ENCODE results near the gene COBLL1. TPM values are rescaled to one million over a fixed set of nuclear protein-coding genes. Genes with fewer than 3 reads are reported as not detected.

The COBLL1 gene
- polyA plus RNA-seq, 1 donor (not counting 4 experiments of a cell fraction or from before 2014, with no cell fraction given): 14.9 TPM

DNA sequence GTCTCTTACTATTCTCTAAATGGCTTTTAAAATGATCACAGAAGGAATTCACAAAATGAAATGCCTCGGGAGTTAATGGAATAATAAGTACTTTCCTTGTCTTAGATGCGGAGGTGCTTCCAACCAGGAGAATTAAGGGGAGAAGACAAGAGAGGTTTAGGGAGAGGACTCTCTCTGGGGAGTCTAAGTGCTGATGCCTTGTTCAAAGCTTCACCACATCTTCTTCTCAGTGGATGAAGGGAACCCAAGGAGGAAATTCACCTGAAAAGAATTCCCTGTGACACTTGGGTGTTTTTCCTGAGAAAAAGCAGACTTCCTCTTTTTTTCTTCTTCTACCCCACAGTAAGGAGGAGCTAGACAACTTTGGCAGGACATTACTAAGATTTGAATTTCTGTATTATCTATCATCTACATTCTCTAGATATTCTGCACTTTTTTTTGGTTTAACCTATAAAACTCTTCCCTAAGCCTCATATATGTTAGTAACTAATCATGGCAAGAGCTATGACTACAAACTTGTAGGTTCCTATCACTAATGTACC is 150.2 kb downstream of the COBLL1 start:
- no peaks in the 10 kb centered on the region for H3K9me1 ChIP-seq (ENCODE audit: control insufficient read depth, extremely low read depth, insufficient read depth, low read length)
- H3K27ac ChIP-seq (ENCODE audit: control insufficient read depth, insufficient read depth, low read length): no peak overlapping the region
- no peak overlapping the region for H3K9ac ChIP-seq (ENCODE audit: control insufficient read depth, extremely low read depth, insufficient read depth, low read length)
- TF ChIP-seq EZH2 (IDR thresholded peaks at IDR 0.05; ENCODE audit: low read length): no peak
- TF ChIP-seq, protein P1, sequence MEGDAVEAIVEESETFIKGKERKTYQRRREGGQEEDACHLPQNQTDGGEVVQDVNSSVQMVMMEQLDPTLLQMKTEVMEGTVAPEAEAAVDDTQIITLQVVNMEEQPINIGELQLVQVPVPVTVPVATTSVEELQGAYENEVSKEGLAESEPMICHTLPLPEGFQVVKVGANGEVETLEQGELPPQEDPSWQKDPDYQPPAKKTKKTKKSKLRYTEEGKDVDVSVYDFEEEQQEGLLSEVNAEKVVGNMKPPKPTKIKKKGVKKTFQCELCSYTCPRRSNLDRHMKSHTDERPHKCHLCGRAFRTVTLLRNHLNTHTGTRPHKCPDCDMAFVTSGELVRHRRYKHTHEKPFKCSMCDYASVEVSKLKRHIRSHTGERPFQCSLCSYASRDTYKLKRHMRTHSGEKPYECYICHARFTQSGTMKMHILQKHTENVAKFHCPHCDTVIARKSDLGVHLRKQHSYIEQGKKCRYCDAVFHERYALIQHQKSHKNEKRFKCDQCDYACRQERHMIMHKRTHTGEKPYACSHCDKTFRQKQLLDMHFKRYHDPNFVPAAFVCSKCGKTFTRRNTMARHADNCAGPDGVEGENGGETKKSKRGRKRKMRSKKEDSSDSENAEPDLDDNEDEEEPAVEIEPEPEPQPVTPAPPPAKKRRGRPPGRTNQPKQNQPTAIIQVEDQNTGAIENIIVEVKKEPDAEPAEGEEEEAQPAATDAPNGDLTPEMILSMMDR (optimal IDR thresholded peaks at IDR 0.05 in 1 of 3, IDR thresholded peaks at IDR 0.05 in 1 of 3, conservative IDR thresholded peaks at IDR 0.05 in 1 of 3; ENCODE audit: extremely low read depth in 1 of 3, insufficient read depth in 2 of 3, low read length in 3 of 3): no peak
- DNase-seq (ENCODE audit: low read depth, low spot score) (no peak), FAIRE-seq (no peak)
- H2AFZ ChIP-seq (ENCODE audit: control insufficient read depth, low read length): no peak overlapping the region
- no peaks in the 10 kb centered on the region for H3K79me2 ChIP-seq (ENCODE audit: control insufficient read depth, insufficient read depth, low read length)
- no peaks in the 10 kb centered on the region for H3K4me1 ChIP-seq (ENCODE audit: control insufficient read depth, extremely low read depth, insufficient read depth, low read length)
- H3K4me3 ChIP-seq (ENCODE audit: control insufficient read depth in 2 of 3, extremely low read depth in 1 of 3, insufficient read depth in 2 of 3, low read depth in 1 of 3, low read length in 3 of 3): no peak overlapping the region
- H4K20me1 ChIP-seq (ENCODE audit: control insufficient read depth, extremely low read depth, insufficient read depth, low read length): no peaks in the 10 kb centered on the region
- H3K9me3 ChIP-seq (ENCODE audit: control insufficient read depth, low read depth, low read length): no peaks in the 10 kb centered on the region
- peaks cover 0 to 12% of the 10 kb centered on the region in 2 experiments for H3K36me3 ChIP-seq (ENCODE audit: control insufficient read depth in 2 of 2, extremely low read depth in 1 of 2, insufficient read depth in 2 of 2, low read length in 2 of 2)
- no peaks in the 10 kb centered on the region for H3K27me3 ChIP-seq (ENCODE audit: control insufficient read depth, extremely low read depth, insufficient read depth, low read length)
- dilution Hi-C loops (cut with MboI; ENCODE audit: extremely low pct_ligation_motif_present, low sequenced_read_pairs): no loop called here
- no peak overlapping the region for H3K4me2 ChIP-seq (ENCODE audit: control insufficient read depth, extremely low read depth, insufficient read depth, low read depth, low read length)

DNA sequence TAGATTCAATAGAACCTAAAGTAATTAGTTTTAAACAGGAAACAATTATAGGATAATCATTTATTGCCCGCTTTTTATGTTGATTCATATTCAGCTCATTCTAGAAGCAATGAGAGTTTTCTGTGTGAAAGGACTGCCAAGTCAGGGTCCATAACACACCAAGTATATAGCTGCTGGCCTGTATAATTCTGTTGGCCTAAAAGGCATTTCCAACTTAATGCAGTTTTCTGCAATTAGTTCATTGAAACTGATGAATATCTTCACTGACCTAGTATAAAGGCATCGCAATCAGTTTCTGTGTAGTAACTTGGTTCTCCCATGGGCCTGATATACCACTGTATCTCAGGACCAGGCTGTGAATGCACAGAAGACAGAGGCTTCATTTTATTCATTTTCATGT is 151.3 kb downstream of the COBLL1 start:
- Histone ChIP-seq H3K27ac (ENCODE audit: control insufficient read depth, insufficient read depth, low read length) (no peak overlapping the region), H3K27me3 (ENCODE audit: control insufficient read depth, extremely low read depth, insufficient read depth, low read length) (no peaks in the 10 kb centered on the region), H3K36me3 (ENCODE audit: control insufficient read depth in 2 of 2, extremely low read depth in 1 of 2, insufficient read depth in 2 of 2, low read length in 2 of 2) (peaks cover 0 to 11% of the 10 kb centered on the region in 2 experiments), H3K9ac (ENCODE audit: control insufficient read depth, extremely low read depth, insufficient read depth, low read length) (no peak overlapping the region), H3K9me1 (ENCODE audit: control insufficient read depth, extremely low read depth, insufficient read depth, low read length) (no peaks in the 10 kb centered on the region), H3K4me1 (ENCODE audit: control insufficient read depth, extremely low read depth, insufficient read depth, low read length) (no peaks in the 10 kb centered on the region), H4K20me1 (ENCODE audit: control insufficient read depth, extremely low read depth, insufficient read depth, low read length) (no peaks in the 10 kb centered on the region), H3K4me2 (ENCODE audit: control insufficient read depth, extremely low read depth, insufficient read depth, low read depth, low read length) (no peak overlapping the region), H3K9me3 (ENCODE audit: control insufficient read depth, low read depth, low read length) (no peaks in the 10 kb centered on the region), H2AFZ (ENCODE audit: control insufficient read depth, low read length) (no peak overlapping the region), H3K79me2 (ENCODE audit: control insufficient read depth, insufficient read depth, low read length) (no peaks in the 10 kb centered on the region), H3K4me3 (ENCODE audit: control insufficient read depth in 2 of 3, extremely low read depth in 1 of 3, insufficient read depth in 2 of 3, low read depth in 1 of 3, low read length in 3 of 3) (no peak overlapping the region)
- DNase-seq (ENCODE audit: low read depth, low spot score) (no peak), FAIRE-seq (no peak)
- dilution Hi-C loops (cut with MboI; ENCODE audit: extremely low pct_ligation_motif_present, low sequenced_read_pairs): no loop called here
- TF ChIP-seq EZH2 (IDR thresholded peaks at IDR 0.05; ENCODE audit: low read length): no peak
- TF ChIP-seq, protein P1 (optimal IDR thresholded peaks at IDR 0.05 in 1 of 3, IDR thresholded peaks at IDR 0.05 in 1 of 3, conservative IDR thresholded peaks at IDR 0.05 in 1 of 3; ENCODE audit: extremely low read depth in 1 of 3, insufficient read depth in 2 of 3, low read length in 3 of 3): no peak
